ENCODE results near the gene GOSR2. TPM values are rescaled to one million over a fixed set of nuclear protein-coding genes. Genes with fewer than 3 reads are reported as not detected.

Gene GOSR2
- total RNA-seq, 3 donors from 2014 or later, result 41.0 to 57.7 (median 50.9) TPM

GRCh38 chr17:46881015-46881414 is 41.9 kb upstream of the GOSR2 start:
- H3K4me1 ChIP-seq, result no peaks in the 10 kb centered on the region
- no peak overlapping the region for H3K27ac ChIP-seq
- no peaks in the 10 kb centered on the region for H3K9me3 ChIP-seq
- H3K27me3 ChIP-seq, result peaks cover 0 to 12% of the 10 kb centered on the region in 2 donors
- intact Hi-C loops (cut with DNase I; ENCODE audit: low total_unique reads), result no loop called here
- DNase-seq (ENCODE audit: low spot score in 2 of 2), result no peak
- TF ChIP-seq POLR2A (IDR thresholded peaks at IDR 0.05) (no peak), POLR2AphosphoS5 (IDR thresholded peaks at IDR 0.05) (no peak), CTCF (IDR thresholded peaks at IDR 0.05) (no peak)
- H3K4me3 ChIP-seq, result no peak overlapping the region
- no peaks in the 10 kb centered on the region for H3K36me3 ChIP-seq

GRCh38 chr17:46882666-46883065 is 40.3 kb upstream of the GOSR2 start:
- no peak overlapping the region for H3K27ac ChIP-seq

GRCh38 chr17:46883871-46884520 is 39.0 kb upstream of the GOSR2 start:
- TF ChIP-seq CTCF (IDR thresholded peaks at IDR 0.05), result no peak
- H3K4me3 ChIP-seq, result no peak overlapping the region
- peaks cover 0 to 14% of the 10 kb centered on the region in 2 donors for H3K27me3 ChIP-seq
- no peak overlapping the region for H3K27ac ChIP-seq
- no peak for DNase-seq (ENCODE audit: low spot score in 2 of 2)
- H3K36me3 ChIP-seq, result no peaks in the 10 kb centered on the region
- intact Hi-C loops (cut with DNase I; ENCODE audit: low total_unique reads), result no loop called here
- H3K4me1 ChIP-seq, result no peaks in the 10 kb centered on the region
- no peaks in the 10 kb centered on the region for H3K9me3 ChIP-seq

More at GRCh38 chr17:46882666-46883065, 40.3 kb upstream of the GOSR2 start:
- Histone ChIP-seq H3K36me3 (no peaks in the 10 kb centered on the region), H3K9me3 (no peaks in the 10 kb centered on the region), H3K4me3 (no peak overlapping the region), H3K4me1 (no peaks in the 10 kb centered on the region), H3K27me3 (peaks cover 0 to 14% of the 10 kb centered on the region in 2 donors)
- intact Hi-C loops (cut with DNase I; ENCODE audit: low total_unique reads), result no loop called here
- no peak for DNase-seq (ENCODE audit: low spot score in 2 of 2)
- TF ChIP-seq POLR2A (IDR thresholded peaks at IDR 0.05) (no peak), CTCF (IDR thresholded peaks at IDR 0.05) (no peak), POLR2AphosphoS5 (IDR thresholded peaks at IDR 0.05) (no peak)

GRCh38 chr17:46884552-46884951 is 38.4 kb upstream of the GOSR2 start:
- H3K27me3 ChIP-seq, result peaks cover 0 to 14% of the 10 kb centered on the region in 2 donors
- intact Hi-C loops (cut with DNase I; ENCODE audit: low total_unique reads), result no loop called here
- H3K27ac ChIP-seq, result no peak overlapping the region
- H3K4me3 ChIP-seq, result no peak overlapping the region
- H3K9me3 ChIP-seq, result no peaks in the 10 kb centered on the region
- H3K36me3 ChIP-seq, result no peaks in the 10 kb centered on the region
- DNase-seq (ENCODE audit: low spot score in 2 of 2), result no peak
- no peak for TF ChIP-seq CTCF (IDR thresholded peaks at IDR 0.05)
- TF ChIP-seq POLR2A (IDR thresholded peaks at IDR 0.05), result no peak
- TF ChIP-seq POLR2AphosphoS5 (IDR thresholded peaks at IDR 0.05), result no peak
- H3K4me1 ChIP-seq, result no peaks in the 10 kb centered on the region

- no peak overlapping the region for H3K27ac ChIP-seq
- no peak for TF ChIP-seq POLR2A (IDR thresholded peaks at IDR 0.05)
- no peak for TF ChIP-seq CTCF (IDR thresholded peaks at IDR 0.05)
- no peak for TF ChIP-seq POLR2AphosphoS5 (IDR thresholded peaks at IDR 0.05)
- no peaks in the 10 kb centered on the region for H3K36me3 ChIP-seq
- no peak for DNase-seq (ENCODE audit: low spot score in 2 of 2)
- H3K4me1 ChIP-seq, result no peaks in the 10 kb centered on the region
- no peak overlapping the region for H3K4me3 ChIP-seq
- H3K9me3 ChIP-seq, result no peaks in the 10 kb centered on the region
- intact Hi-C loops (cut with DNase I; ENCODE audit: low total_unique reads), result no loop called here
- H3K27me3 ChIP-seq, result peaks cover 0 to 14% of the 10 kb centered on the region in 2 donors
These were observed 37.3 kb upstream of the GOSR2 start for GRCh38 chr17:46885415-46886309.

Data from breast epithelium (tissue), 4 donors.